Heart left ventricle (tissue), 16 donors: ENCODE results near the gene SH3BP5L. TPM values are rescaled to one million over a fixed set of nuclear protein-coding genes. Genes with fewer than 3 reads are reported as not detected.
A peak's percentile ranks its signal among the peaks of the same experiment; 100 is the strongest.

Experiments
- ATAC-seq, 4 donors: fragments of 200-7000 bp; cut with Tn5 transposase; one replicate each; pipeline ENCODE4 v1.9.1; 2020 to 2022; ENCODE audit warnings: moderate library complexity in 4 of 4, mild to moderate bottlenecking in 3 of 4, moderate number of reproducible peaks in 1 of 4
- DNase-seq, 5 donors: peaks; one replicate each; pipeline ENCODE4 v3.0.0-alpha.2; 2020
- H3K27ac ChIP-seq, 12 donors: fragments of 200-600 bp; sonication (generic) in 4 of 12; one replicate each; pipeline versions ENCODE4 v1.5.0 to v1.8.0; 2016 to 2022; ENCODE audit warnings: mild to moderate bottlenecking in 2 of 12
- H3K27me3 ChIP-seq, 9 donors: fragments of 200-600 bp; sonication (generic) in 2 of 9; one replicate each; pipeline versions ENCODE4 v1.5.1 to v1.8.0; 2016 to 2022; ENCODE audit warnings: mild to moderate bottlenecking in 3 of 9
- H3K36me3 ChIP-seq, 9 donors: fragments of 200-600 bp; sonication (generic) in 2 of 9; one replicate each; pipeline versions ENCODE4 v1.5.0 to v1.8.0; 2018 to 2022; ENCODE audit warnings: mild to moderate bottlenecking in 2 of 9
- H3K4me1 ChIP-seq, 12 donors: fragments of 200-600 bp; sonication (generic) in 4 of 12; one replicate each; pipeline versions ENCODE4 v1.5.0 to v1.8.0; 2016 to 2022; ENCODE audit warnings: mild to moderate bottlenecking in 3 of 12
- H3K4me3 ChIP-seq, 12 donors: fragments of 200-600 bp; sonication (generic) in 4 of 12; one replicate each; pipeline versions ENCODE4 v1.5.0 to v1.8.0; 2017 to 2022; ENCODE audit warnings: mild to moderate bottlenecking in 9 of 12, moderate library complexity in 4 of 12
- H3K9me3 ChIP-seq, 12 donors: fragments of 200-600 bp; sonication (generic) in 4 of 12; one replicate each; pipeline versions ENCODE4 v1.5.0 to v1.8.0; 2016 to 2022; ENCODE audit warnings: mild to moderate bottlenecking in 1 of 12
- CTCF ChIP-seq, 12 donors: fragments of 200-600 bp; sonication (generic) in 4 of 12; IDR thresholded peaks; one replicate each; pipeline versions ENCODE4 v1.5.0 to v1.8.0; 2018 to 2022; ENCODE audit warnings: antibody characterized with exemption in 12 of 12, mild to moderate bottlenecking in 5 of 12
- POLR2A ChIP-seq, 2 donors: fragments of 450-650 bp; IDR thresholded peaks; one replicate each; pipeline ENCODE4 v1.6.1; 2017; ENCODE audit warnings: antibody characterized with exemption in 2 of 2, mild to moderate bottlenecking in 2 of 2, moderate library complexity in 2 of 2
- WGBS, 4 donors: extraction: QIAGEN DNeasy Blood & Tissue Kit in 2 of 4; methylation state at CpG; one replicate each; pipeline versions ENCODE4 v1.1.5 to v1.1.7; 2013 to 2018; 5-methylcytosine and 5-hydroxymethylcytosine counted together
- intact Hi-C, 10 donors: fragments of 100-400 bp; cut with DNase I; formaldehyde crosslinking; loops; one replicate each; pipeline versions ENCODE4 v1.11.1 to v1.14.2; 2022
- polyA plus RNA-seq, 2 donors: library from polyadenylated mRNA; stranded (reverse); fragments of 200-250 nt; gene quantifications; one replicate each; pipeline ENCODE4 v1.2.3, GENCODE V29; 2013
- total RNA-seq, 9 donors: library from RNA; depleted of rRNA in 2 of 9; stranded (reverse); fragments of >200 nt in 2 of 9; fragmentation: NEBNext Ultra II Directional in 3 of 9; extraction: Animal tissue kit (Norgen Biotek cat#: 25700) in 3 of 9; gene quantifications; one replicate each; pipeline versions ENCODE4 v1.1.0 to v1.2.4, GENCODE V29; 2016 to 2023
- donor health status: ischemic (EF 13 %, LVEDD 7.1; RV severe dilation, severe dysfunction).
- donor health status: healthy with polysubstance abuse.
- donor health status: DM: no; HTN: yes; CAD: no.
- donor health status: DM: no; HTN: no; CAD: no.
- donor health status: ischemic (EF 25% LVEDD 6.9; RV normal size, moderate dysfunction).
- donor health status: ischemic (EF 25% LVEDD 5.7; RV mildly dilated, moderate dysfunction).
- donor health status: healthy.
- donor health status: DM: yes; HTN: yes; CAD: no.
- donor health status: ischemic (EF 35%, LVEDD 5.7; RV mildly dilated, moderate dysfunction).
- donor health status: nonischemic (EF 11% LVEDD 7.7; RV severe dilation, severe dysfunction).
- donor health status: DM: yes; HTN: yes; CAD: no.
- donor health status: PGD.
- donor health status: ischemic (EF 29% LVEDD 5.4; RV normal size, mild dysfunction).
- donor health status: nonischemic (EF 23%, LVEDD 6.1; RV moderate dilation, normal function).

Gene SH3BP5L
- total and polyA plus RNA-seq, 11 donors: 15.8 to 51.1 (median 19.3) TPM

GRCh38 chr1:248783367-248783766, 42.3 kb downstream of the SH3BP5L start:
- ATAC-seq (no peak), DNase-seq (no peak)
- no peaks in the 10 kb centered on the region for H3K36me3 ChIP-seq
- H3K4me1 ChIP-seq: peaks cover 0 to 14% (median 0%) of the 10 kb centered on the region in 12 donors
- H3K4me3 ChIP-seq: no peak overlapping the region
- peaks cover 0 to 11% (median 5%) of the 10 kb centered on the region in 12 donors for H3K9me3 ChIP-seq
- TF ChIP-seq CTCF (IDR thresholded peaks at IDR 0.05) (no peak), POLR2A (IDR thresholded peaks at IDR 0.05) (no peak)
- WGBS, 4 donors: 54 to 74% (median 57%) methylated on average over 3 of the region's 3 CpGs
- intact Hi-C loops: no loop called here
- peaks cover 0 to 11% (median 0%) of the 10 kb centered on the region in 9 donors for H3K27me3 ChIP-seq
- no peak overlapping the region for H3K27ac ChIP-seq

GRCh38 chr1:248782416-248783141, 43.1 kb downstream of the SH3BP5L start:
- intact Hi-C loops: no loop called here
- peaks cover 0 to 17% (median 0%) of the 10 kb centered on the region in 12 donors for H3K4me1 ChIP-seq
- H3K9me3 ChIP-seq: peaks cover 0 to 11% (median 5%) of the 10 kb centered on the region in 12 donors
- TF ChIP-seq CTCF (IDR thresholded peaks at IDR 0.05): no peak
- TF ChIP-seq POLR2A (IDR thresholded peaks at IDR 0.05): no peak
- peaks cover 0 to 11% (median 0%) of the 10 kb centered on the region in 9 donors for H3K27me3 ChIP-seq
- ATAC-seq (no peak), DNase-seq (no peak)
- H3K27ac ChIP-seq: no peak overlapping the region
- H3K4me3 ChIP-seq: no peak overlapping the region
- no peaks in the 10 kb centered on the region for H3K36me3 ChIP-seq
- WGBS, 4 donors: 83 to 86% (median 84%) methylated on average over 14 to 16 of the region's 16 CpGs

- Histone ChIP-seq H3K9me3 (peaks cover 0 to 20% (median 13%) of the 10 kb centered on the region in 12 donors), H3K4me3 (no peak overlapping the region), H3K27me3 (peaks cover 0 to 11% (median 0%) of the 10 kb centered on the region in 9 donors), H3K36me3 (no peaks in the 10 kb centered on the region), H3K4me1 (peaks cover 0 to 7% (median 0%) of the 10 kb centered on the region in 12 donors), H3K27ac (peak overlapping the region in 1 of 12 donors; percentile 0)
- 54 to 58% (median 56%) methylated on average over 2 of the region's 2 CpGs for WGBS, 4 donors
- TF ChIP-seq POLR2A (IDR thresholded peaks at IDR 0.05): no peak
- TF ChIP-seq CTCF (IDR thresholded peaks at IDR 0.05): no peak
- intact Hi-C loops: no loop called here
- DNase-seq (no peak), ATAC-seq (no peak)
Observed at GRCh38 chr1:248779350-248779749, 46.4 kb downstream of the SH3BP5L start.

GRCh38 chr1:248778906-248779305, 46.8 kb downstream of the SH3BP5L start:
- Histone ChIP-seq H3K4me3 (no peak overlapping the region), H3K36me3 (no peaks in the 10 kb centered on the region), H3K4me1 (peaks cover 0 to 7% (median 0%) of the 10 kb centered on the region in 12 donors), H3K9me3 (peaks cover 0 to 20% (median 13%) of the 10 kb centered on the region in 12 donors), H3K27ac (peak overlapping the region in 1 of 12 donors; percentile 0), H3K27me3 (peaks cover 0 to 9% (median 0%) of the 10 kb centered on the region in 9 donors)
- TF ChIP-seq CTCF (IDR thresholded peaks at IDR 0.05) (no peak), POLR2A (IDR thresholded peaks at IDR 0.05) (no peak)
- no peak for DNase-seq
- WGBS, 4 donors: 80 to 84% (median 83%) methylated on average over 2 of the region's 2 CpGs
- intact Hi-C loops: no loop called here
- no peak for ATAC-seq
